ENCODE results near the gene HHAT. TPM values are rescaled to one million over a fixed set of nuclear protein-coding genes. Genes with fewer than 3 reads are reported as not detected.

Gene HHAT
- total and polyA plus RNA-seq, 9 of the 15 experiments (the other 6 are each of a cell fraction or from before 2014, with no cell fraction given): 0.07 to 0.16 (median 0.13) TPM; not detected in 1

DNA sequence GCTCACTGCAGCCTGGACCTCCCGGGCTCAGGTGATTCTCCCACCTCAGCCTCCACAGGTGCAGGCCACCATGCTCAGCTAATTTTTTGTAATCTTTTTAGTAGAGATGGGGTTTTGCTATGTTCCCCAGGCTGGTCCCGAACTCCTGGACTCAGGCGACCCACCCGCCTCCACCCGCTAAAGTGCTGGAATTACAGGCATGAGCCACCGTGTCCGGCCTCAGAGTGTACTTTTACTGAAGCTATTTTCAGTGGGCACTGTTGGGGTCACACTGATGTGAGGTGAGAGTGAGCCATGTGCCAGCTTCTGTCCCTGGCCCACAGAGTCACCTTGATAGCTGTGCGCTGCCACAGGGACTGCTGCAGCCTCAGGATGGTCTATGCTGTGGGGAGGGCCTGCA, 25.3 kb upstream of the HHAT start (continued):
- no peak for TF ChIP-seq ZNF668 (CRISPR knock-in tag; IDR thresholded peaks at IDR 0.05)

DNA sequence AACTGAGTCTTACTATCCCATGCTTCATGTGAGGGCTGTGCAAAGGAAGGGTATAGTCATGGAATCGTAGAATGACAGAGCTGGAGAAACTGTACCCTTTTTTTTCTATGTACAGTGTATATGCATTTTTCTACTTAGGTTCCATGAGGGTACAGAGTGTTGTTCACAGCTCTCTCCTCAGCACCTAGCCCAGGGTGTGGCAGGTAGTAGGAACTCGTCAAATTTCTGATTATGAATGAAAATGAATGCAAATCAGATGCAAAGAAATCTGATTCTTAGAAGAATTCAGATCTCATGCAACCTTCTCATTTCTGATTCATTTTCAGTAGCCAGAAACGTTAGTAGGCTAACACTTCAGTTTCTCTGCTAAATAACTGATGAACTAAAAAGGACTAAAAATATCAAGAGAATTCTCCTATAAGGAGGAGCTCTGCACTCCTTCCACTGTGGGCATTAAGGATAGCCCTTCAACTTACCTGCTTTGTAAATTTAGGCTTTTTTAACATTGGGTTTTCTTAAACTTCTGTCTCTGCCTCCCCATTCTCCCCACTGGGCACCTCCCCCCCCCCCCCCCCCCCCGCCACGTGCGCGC, 18.0 kb upstream of the HHAT start:
- Histone ChIP-seq H3K79me2 (ENCODE audit: control insufficient read depth, insufficient read depth, low read length) (no peaks in the 10 kb centered on the region), H2AFZ (ENCODE audit: low read depth, low read length) (no peak overlapping the region), H3K4me3 (no peak overlapping the region), H3K9me1 (ENCODE audit: control insufficient read depth, insufficient read depth, low read length) (peaks cover 3% of the 10 kb centered on the region), H3K4me2 (ENCODE audit: insufficient read depth, low read length) (no peak overlapping the region), H3K9ac (ENCODE audit: insufficient read depth in 1 of 2, low read depth in 2 of 2, low read length in 2 of 2) (no peak overlapping the region), H3K27ac (ENCODE audit: extremely low read depth, low read depth, low read length) (no peak overlapping the region), H3K9me3 (replicated peaks; ENCODE audit: control insufficient read depth, insufficient read depth, low read depth, low read length) (no peaks in the 10 kb centered on the region), H3K36me3 (ENCODE audit: control insufficient read depth, insufficient read depth, low read length) (no peaks in the 10 kb centered on the region), H4K20me1 (replicated peaks; ENCODE audit: control insufficient read depth, insufficient read depth, low read length) (no peaks in the 10 kb centered on the region), H3K27me3 (ENCODE audit: control insufficient read depth in 2 of 2, insufficient read depth in 2 of 2, low read length in 2 of 2) (no peaks in the 10 kb centered on the region; a peak in 2 of 5 replicates), H3K4me1 (replicated peaks in 1 of 2; ENCODE audit: control insufficient read depth in 2 of 2, insufficient read depth in 2 of 2, low read length in 2 of 2) (peaks cover 0 to 6% of the 10 kb centered on the region in 2 experiments; a peak in 2 of 5 replicates)
- WGBS (ENCODE audit: insufficient coverage, low coverage, missing lambda C conversion rate): 0% methylated on average over 3 of the region's 7 CpGs
- TF ChIP-seq ATF1 (CRISPR knock-in tag; IDR thresholded peaks at IDR 0.05) (no peak), ATF1 (tag; IDR thresholded peaks at IDR 0.05) (no peak), GTF2E2 (tag; IDR thresholded peaks at IDR 0.05) (no peak)
- TF ChIP-seq, protein P1, sequence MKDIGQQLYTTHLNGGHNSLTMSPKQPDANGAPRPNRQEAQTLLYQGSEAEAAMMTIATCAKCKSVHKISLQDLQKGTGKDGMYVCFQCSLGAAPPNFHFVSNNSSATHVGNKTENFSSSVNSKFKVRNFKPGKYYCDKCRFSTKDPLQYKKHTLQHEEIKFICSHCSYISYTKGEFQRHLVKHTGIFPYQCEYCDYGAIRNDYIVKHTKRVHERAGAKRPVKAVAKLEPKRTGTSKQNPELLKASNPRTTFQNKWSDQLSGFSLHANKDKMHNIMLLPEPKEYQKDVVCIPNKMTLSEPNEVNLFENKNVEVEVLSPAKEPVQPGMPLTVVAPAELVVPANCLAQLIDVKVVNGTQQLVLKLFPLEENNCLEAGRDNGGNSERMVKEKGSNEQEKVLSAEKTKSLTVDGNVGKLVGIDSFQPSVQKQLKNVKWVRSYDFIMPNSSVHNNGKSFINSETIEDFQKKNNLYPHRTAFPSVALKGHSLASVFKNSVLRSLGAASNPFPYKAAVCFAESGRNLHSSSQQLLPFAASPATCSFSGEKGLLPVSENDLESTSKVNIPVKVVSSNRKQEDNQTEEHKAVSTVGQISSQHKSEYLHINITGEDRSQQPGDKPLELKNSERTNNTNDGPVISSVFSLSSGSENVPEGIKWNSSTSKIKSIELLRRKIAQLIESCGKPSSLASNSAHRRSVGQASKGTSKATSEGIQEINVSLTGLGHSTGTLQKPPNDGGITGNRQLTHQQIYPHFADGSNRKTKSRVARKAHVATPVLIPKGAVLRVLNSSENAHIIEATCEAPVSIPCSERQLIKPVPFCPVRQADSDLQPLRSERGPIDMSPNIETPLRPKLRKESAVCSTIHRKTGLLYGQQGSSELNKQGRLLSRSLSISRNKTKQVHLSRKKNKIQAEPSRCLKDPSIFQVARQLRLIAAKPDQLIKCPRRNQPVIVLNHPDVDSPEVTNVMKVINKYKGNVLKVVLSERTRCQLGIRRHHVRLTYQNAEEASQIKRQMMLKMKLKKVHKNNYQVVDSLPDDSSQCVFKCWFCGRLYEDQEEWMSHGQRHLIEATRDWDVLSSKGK (CRISPR knock-in tag; IDR thresholded peaks at IDR 0.05): no peak
- TF ChIP-seq, protein P2, sequence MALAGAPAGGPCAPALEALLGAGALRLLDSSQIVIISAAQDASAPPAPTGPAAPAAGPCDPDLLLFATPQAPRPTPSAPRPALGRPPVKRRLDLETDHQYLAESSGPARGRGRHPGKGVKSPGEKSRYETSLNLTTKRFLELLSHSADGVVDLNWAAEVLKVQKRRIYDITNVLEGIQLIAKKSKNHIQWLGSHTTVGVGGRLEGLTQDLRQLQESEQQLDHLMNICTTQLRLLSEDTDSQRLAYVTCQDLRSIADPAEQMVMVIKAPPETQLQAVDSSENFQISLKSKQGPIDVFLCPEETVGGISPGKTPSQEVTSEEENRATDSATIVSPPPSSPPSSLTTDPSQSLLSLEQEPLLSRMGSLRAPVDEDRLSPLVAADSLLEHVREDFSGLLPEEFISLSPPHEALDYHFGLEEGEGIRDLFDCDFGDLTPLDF (CRISPR knock-in tag; IDR thresholded peaks at IDR 0.05): no peak
- POLR2A ChIA-PET: interaction anchor here (0.6 kb wide), 1 partner anchor 1592 kb away, joined by 4 read pairs; no protein-coding TSS in a partner anchor
- intact Hi-C loops (cut with micrococcal nuclease) (loop anchor here (1.0 kb wide), 2 partner anchors 167 to 450 kb away; no protein-coding TSS in a partner anchor), in situ Hi-C loops (cut with MboI) (loop anchor here (10.0 kb wide), 1 partner anchor 456 kb away; no protein-coding TSS in a partner anchor)
- CTCF ChIA-PET (ENCODE audit: low intra/inter-chr PET ratio): interaction anchor here (0.7 to 1.6 kb wide), 4 partner anchors 167 to 450 kb away, joined by 3 to 8 read pairs (median 6); no protein-coding TSS in a partner anchor
- DNase-seq (ENCODE audit: extremely low read depth in 1 of 4, low spot score in 3 of 4) (no peak), ATAC-seq (no peak), FAIRE-seq (no peak)
- BruUV-seq (replicated peaks): no TSS peak
